ENCODE results near the gene DNMT3A.

DNA sequence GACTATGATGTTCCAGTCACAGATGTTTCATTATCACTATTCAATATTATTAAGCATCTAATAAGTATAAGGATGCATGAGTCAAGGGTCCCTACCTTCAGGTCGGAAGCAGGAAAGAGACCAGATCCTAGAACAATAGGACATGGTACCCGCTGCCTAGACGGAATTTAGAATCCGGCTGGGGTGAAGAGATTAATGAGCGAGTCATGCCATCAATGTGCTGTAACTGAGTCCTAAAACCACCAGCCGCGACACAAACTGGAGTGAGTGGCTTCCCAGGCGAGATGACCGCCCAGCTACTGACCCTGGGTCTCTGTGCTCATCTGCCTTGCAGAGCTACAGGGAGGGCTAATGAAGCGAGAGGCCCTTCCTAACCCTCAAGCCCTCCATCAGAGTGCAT lies 73.6 kb downstream of the DNMT3A start:
- TF ChIP-seq EZH2 (IDR thresholded peaks at IDR 0.05; ENCODE audit: borderline replicate concordance, low read depth, low read length, severe bottlenecking) = no peak
- TF ChIP-seq, protein P1, sequence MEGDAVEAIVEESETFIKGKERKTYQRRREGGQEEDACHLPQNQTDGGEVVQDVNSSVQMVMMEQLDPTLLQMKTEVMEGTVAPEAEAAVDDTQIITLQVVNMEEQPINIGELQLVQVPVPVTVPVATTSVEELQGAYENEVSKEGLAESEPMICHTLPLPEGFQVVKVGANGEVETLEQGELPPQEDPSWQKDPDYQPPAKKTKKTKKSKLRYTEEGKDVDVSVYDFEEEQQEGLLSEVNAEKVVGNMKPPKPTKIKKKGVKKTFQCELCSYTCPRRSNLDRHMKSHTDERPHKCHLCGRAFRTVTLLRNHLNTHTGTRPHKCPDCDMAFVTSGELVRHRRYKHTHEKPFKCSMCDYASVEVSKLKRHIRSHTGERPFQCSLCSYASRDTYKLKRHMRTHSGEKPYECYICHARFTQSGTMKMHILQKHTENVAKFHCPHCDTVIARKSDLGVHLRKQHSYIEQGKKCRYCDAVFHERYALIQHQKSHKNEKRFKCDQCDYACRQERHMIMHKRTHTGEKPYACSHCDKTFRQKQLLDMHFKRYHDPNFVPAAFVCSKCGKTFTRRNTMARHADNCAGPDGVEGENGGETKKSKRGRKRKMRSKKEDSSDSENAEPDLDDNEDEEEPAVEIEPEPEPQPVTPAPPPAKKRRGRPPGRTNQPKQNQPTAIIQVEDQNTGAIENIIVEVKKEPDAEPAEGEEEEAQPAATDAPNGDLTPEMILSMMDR (IDR thresholded peaks at IDR 0.05; ENCODE audit: borderline replicate concordance, extremely low read depth, low read length, poor library complexity, severe bottlenecking) = no peak

All from DND-41 (cell line).